GM18909 (cell line): ENCODE measurements around the gene MITD1.
"Not testable (repeated sequence)": the region's sequence is repeated elsewhere in the genome, so short reads cannot be mapped to it uniquely, and the experiment has no call there.

Experiments used
- ATAC-seq: cut with Tn5 transposase; IDR thresholded peaks from one replicate; pipeline ENCODE4 v1.9.1; 2021; ENCODE audit warnings: mild to moderate bottlenecking; ENCODE audit not compliant: unreplicated experiment, poor library complexity

MITD1 gene

DNA sequence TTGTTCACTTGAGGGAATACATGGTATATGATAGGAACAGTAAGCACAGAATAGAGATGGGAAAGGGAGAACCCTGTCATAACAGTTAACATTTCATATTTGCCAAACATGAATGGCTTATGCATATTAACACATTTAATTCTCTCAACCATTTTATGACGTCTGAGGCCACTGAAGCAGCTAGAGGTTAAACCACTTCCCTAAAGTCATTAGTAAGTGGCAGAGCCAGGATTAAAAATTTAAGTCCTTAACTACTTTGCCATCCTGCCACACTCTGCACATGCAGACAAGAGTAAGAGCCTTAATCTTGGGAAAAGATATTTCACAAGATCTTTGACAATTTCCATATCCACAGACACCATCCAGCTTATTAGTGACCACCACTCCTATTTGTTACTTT, 24.0 kb downstream of the MITD1 start:
- ATAC-seq: no peak

DNA sequence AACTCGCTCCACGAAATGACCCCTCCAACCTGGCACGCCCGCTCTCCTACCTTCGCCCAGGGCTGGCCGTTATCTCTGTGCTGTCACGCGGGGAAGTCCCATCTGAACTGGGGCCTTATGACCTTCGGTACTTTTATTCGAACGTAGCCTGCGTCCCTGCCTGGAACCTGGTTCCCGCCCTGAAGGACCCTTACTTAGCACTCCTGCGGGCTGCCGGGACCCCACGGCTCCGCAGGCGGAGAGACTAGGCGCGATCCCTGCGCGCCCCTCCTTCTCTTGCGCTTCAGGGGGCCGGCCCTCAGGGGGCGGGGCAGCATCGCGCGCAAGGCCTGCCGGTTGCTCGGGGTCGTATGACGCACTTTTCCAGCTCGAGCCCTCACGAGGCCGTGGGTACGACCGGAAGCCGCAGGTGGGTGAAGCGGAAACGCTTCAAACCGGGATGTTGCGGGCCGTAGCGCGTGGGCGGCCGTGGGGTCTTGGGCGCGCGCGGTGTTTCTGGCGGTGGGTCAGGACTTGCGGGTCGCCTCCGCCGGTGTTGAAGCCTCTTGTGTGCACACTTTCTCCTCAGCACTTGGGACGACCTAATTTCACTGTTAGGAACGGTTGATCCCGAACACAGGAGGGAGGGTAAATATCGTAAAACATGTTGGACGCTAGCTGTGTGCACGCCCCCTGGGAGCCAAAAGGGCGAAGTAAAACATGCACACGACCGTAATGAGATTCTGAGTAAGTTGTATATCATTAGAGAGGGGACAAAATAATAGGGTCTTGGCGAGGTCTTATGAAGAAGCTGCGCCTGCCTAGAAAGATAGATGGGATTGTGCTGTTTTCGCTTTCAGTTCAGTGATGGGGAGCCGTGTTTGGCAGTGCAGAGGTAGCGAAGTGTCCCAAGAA, 26.0 kb downstream of the MITD1 start, which contains the start of the genes LIPT1 and TSGA10:
LIPT1 (plus strand) TSS at position 325 of the 894 bp plus-strand sequence. CDS start 6,991 bp downstream, outside the sequence.
TSGA10 (minus strand) TSS at position 300 of the 894 bp plus-strand sequence. CDS start 45,503 bp downstream, outside the sequence.
- peak; percentile 97 for ATAC-seq

DNA sequence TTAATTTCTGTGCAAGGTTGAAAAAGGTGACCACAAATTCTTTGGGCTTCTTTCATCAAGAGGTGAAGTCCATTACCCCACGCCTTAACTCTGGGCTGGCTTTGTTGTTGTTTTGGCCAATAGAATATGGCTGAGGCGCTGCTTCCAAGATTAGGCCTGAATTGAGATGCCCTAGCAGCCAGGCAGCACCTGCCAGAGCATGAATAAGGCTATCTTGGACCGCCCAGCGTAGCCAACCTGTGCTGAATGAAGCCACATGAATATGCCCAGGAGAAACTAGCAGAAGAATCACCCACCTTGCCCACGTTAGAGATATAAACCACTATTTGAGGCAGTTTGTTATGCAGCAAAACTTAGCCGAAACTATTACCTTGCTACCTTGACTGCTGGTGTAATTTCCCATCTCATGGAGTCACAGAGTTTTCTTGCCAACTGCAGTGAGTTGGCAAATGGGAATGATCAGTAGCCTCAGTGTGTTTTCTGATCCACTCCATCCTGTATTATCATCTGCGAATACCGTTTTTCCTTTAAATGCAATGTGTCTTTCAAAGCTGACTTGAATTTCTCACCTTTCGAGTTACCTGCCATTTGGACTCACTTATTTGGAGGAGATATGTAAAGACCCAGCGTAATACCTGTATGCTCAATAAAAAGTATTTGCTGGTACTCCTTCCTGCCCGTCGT, 26.8 kb downstream of the MITD1 start:
- ATAC-seq: no peak

DNA sequence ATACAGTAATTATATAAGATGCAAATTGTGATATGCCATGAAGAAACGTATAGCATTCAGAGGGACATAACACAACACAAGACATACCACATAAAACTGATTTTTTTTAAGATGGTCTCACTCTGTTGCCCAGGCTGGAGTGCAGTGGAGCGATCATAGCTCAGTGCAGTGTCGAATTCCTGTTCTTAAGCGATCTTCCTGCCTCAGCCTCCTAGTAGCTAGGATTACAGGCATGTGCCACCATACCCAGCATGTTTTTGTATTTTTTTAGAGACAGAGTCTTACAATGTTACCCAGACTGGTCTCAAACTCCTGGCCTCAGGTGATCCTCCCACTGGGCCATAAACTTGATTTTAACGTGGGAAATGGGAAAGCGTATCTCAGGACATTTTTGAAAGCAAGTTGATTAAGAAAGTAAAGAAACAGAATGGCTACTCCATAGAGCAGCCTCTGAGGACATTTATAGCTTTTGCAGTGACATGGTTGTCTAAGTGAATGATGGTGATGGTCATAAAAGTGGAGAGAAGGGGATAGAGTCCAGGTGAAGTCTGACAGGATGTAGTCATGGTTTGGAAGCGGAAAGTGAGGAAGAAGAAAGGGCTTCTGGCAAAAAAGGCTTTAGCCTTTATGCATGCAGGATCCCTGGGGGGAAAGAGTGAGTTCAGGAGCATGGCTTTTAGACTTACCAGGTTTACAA, 28.5 kb downstream of the MITD1 start:
- no peak for ATAC-seq

DNA sequence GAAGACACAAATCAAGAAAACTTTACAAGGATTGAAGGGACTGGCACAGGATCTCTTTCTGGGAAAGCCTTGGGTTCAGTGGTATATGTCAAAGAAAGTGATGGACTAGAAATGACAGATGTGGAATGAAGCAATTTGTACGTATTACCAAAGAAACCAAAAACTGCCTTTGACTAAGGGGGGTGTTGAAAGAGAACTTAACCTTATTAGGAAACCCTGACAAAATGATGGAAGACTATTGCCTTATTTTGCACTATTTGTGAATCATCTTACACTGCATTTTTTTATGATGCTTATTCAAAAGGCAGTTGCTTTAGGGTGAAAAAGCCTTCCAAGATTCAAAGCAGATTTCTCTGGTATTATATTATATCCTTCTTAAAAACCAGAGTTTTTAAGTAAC, 30.2 kb downstream of the MITD1 start:
- no peak for ATAC-seq

DNA sequence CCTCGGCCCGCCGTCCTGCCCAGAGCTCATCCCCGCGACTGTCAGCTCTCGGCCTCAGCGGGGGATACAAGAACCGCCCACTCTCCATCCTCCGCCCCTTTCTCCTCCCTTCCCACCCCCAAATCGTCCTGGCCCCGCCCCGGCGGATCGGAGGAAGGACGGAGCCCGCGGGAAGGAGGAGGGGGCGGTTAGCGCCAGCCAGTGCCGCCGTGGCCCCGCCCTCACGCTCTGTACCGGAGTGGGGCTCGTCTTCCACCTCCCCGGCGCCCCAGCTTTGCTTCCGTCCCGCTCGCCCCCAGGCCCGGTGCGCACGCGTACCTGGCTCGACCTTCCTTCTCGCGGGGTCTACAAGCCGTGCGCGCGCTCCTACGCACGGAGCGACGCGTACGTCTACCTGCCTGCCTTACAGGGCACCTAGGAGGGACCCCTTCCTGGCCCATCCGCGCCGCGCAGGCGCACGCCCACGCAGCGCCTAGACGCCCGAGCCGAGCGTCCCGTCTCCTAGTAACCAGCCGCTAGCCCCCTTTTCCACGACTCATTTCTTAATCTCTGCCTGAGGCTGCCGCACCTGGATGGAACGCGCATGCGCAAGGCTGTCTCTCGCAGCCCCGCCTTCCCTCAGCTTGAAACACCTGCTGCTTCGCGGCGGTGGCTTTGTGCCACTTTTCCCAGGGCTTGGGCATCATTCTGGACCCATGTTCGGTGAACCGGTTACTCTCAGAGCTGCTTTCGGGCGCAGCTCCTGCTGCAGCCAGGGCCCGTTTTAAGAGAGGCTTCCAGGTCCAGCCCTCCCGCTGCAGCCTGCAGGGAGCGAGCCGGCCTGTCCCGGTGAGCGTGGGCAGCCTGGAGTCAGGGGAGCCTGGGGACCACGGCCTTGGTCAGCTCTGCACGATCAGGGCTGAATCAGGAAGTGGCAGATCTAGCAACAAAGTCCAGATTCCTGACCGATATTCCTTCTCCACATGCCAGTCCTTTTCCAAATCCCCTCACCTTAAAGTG, 39.4 kb downstream of the MITD1 start, which contains the start of gene C2orf15:
C2orf15 (plus strand) TSS at position 598 of the 999 bp plus-strand sequence. CDS start 8,852 bp downstream, outside the sequence.
- peak; percentile 91 for ATAC-seq

DNA sequence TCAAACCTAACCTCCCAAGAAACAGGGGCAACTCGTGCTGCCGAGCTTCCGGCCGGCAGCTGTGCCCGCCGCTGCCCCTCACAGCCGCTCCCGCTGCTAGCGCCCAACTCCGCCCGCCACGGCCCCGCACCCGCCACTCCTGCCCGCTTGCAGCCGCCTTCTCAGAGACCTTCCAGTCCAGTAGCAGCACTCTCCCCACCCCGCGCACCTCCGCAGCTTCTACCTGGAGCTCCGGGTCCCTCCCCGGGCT, 40.1 kb downstream of the MITD1 start:
- ATAC-seq: peak; percentile 43

DNA sequence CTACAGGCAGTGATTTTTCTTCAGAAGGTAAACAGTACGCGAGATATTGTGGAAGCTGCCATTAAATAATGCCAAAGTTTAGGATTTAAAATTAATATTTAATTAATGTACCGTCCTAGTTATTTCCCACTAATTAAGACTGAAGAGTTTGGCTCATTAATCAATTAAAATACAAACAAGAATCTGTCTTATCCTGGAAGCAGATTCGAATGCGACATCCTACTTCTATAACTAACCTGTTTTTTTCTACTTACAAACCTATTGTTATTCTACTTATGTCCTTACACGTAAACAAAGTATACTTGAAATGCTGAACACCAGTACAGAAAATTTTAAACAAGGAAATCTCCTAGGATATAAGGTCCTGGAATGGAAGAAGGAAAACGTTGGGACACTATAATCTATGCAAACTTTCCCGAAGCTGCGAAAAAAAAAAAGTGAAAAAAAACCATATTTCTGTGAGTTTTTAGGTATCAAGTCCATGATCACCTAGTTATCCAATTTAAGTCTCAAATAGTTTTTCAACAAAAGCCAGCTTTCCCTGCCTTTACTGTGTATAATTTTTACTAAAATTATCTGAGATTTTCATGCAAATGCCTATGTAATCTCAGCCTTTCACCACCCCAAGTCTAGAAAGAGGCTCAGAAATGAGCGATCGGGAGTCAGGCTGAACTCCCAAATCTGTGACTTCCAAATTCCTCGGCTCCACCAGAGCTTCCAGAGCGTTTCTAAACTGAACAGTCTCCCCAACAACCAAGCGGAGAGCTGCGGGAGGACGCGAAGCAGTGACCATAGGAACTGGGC, 40.6 kb downstream of the MITD1 start:
- no peak for ATAC-seq

DNA sequence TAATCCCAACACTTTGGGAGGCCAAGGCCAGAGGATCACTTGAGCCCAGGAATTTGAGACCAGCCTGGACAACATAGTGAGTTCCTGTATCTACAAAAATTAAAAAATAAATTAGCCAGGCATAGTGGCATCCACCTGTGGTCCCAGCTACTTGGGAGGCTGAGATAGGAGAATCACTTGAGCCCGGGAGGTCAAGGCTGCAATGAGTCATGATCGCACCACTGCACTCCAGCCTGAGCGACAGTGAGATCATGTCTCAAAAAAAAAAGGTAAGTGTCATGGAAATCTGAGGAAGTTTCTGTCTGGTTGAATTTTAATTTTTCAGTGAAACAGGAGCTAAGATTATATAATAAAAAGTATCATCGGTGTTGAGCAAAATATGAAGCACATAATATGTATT, 41.9 kb downstream of the MITD1 start:
- ATAC-seq: no peak

DNA sequence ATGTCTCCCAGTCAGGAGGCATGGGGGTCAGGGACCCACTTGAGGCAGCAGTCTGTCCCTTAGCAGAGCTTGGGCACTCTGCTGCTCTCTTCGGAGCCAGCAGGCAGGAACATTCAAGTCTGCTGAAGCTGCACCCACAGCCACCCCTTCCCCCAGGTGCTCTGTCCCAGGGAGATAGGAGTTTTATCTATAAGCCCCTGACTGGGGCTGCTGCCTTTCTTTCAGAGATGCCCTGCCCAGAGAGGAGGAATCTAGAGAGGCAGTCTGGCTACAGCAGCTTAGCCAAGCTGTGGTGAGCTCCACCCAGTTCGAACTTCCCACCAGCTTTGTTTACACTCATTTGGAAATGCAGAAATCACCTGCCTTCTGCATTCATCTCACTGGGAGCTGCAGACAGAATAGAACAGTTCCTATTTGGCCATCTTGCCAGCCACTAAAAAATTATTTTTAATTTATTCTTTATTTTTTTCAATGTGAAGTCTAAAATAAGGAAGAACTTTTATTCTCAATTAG, 45.8 kb downstream of the MITD1 start:
- not testable (repeated sequence) for ATAC-seq

DNA sequence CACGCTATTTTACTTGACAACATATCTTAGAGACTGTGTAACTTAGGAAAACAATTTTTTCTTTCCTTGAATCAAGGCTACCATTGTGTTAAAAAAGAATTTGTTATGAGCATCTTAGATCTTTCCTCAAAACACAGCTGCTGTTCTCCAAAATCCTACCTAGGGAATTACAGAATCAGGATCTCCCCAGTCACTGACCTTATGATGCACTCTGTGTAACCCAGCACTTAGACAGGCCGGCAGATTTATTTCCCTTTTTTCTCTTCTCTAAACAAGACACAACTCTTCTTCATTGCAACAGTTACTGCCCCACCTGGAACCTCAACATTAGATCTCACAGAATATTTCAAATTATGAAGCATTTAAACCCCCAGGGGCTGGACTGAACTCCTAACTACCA, 52.9 kb downstream of the MITD1 start:
- ATAC-seq: no peak
